ENCODE results near the gene FGD2.
A peak's percentile ranks its signal among the peaks of the same experiment; 100 is the strongest.

The FGD2 gene

DNA sequence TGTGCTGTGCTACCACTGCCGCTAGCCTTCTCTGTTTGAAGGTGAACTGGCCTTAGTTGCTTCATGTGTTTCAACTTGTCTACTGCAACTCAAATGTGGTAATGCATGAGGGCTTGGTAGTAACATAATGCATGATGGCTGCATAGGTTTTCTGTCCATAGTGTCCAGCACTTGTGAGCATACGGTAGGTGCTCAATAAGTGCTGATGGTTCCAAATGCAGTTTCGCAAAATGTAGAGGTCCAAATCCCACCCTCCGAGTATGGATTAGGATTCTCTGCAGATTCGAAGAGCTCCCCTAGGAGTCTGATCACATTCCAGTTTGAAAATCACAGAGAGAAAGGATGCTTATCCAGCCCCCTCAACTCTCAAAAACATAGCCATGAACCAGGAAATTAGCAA is 64.2 kb downstream of the FGD2 start:
- TF ChIP-seq, protein P1, sequence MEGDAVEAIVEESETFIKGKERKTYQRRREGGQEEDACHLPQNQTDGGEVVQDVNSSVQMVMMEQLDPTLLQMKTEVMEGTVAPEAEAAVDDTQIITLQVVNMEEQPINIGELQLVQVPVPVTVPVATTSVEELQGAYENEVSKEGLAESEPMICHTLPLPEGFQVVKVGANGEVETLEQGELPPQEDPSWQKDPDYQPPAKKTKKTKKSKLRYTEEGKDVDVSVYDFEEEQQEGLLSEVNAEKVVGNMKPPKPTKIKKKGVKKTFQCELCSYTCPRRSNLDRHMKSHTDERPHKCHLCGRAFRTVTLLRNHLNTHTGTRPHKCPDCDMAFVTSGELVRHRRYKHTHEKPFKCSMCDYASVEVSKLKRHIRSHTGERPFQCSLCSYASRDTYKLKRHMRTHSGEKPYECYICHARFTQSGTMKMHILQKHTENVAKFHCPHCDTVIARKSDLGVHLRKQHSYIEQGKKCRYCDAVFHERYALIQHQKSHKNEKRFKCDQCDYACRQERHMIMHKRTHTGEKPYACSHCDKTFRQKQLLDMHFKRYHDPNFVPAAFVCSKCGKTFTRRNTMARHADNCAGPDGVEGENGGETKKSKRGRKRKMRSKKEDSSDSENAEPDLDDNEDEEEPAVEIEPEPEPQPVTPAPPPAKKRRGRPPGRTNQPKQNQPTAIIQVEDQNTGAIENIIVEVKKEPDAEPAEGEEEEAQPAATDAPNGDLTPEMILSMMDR (IDR thresholded peaks at IDR 0.05; ENCODE audit: low read depth, low read length) = no peak
- DNase-seq (ENCODE audit: extremely low read depth, low read depth) = no peak

DNA sequence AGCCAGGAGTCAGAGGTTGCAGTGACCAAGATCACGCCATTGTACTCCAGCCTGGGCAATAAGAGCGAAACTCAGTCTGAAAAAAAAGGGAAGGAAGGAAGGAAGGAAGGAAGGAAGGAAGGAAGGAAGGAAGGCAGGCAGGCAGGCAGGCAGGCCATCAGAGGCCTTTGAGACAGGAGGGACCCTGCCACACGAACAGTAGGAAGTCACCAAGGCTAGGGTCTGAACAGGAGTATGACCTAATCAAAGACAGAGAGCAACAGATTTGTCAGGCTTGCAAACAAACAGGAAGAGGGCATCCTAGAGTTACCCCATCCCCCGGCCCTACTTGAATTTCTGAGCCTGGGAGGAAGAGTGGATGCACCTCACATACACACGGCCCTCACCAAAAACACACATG is 67.1 kb downstream of the FGD2 start:
- DNase-seq (ENCODE audit: extremely low read depth, low read depth) = no peak

DNA sequence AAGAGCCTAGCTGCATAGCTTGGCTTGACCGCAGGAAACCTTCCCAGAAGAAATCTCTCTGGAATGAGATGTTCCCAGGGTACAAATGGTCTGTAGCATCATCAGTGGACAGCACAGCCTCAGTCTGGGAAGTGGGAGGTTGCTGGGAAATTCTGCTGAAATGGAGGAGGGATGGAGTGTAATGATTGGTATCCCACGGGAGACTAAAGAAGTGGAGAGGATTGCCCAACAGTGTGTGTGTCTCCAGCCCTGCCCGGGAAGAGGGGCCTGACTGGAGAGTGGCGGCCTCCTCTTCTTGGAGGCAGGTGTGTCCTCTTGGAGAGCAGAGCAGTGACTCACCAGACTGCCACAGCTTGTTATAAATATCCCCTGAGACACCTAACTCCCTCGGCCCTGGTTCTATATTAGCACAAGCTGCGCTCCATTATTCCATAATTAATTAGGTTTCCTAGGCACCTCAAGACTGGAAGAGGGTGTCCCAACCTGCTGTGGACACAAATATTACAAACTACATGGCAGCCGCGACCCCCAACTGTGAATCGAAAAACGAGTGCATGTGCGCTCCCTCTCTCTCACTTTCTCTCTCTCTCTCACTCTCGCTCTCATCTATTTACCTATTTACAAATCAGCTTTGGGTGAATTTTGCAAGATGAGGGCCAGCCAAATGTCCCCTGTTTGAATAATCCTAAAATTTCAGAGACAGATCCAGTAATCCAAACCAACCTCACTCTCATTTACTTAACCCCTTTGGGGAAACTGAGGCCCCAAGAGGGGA is 68.8 kb downstream of the FGD2 start:
- TF ChIP-seq, protein P1 (IDR thresholded peaks at IDR 0.05; ENCODE audit: low read depth, low read length) = no peak
- no peak for DNase-seq (ENCODE audit: extremely low read depth, low read depth)

More for the DNA sequence above, 67.1 kb downstream of the FGD2 start:
- TF ChIP-seq, protein P1 (IDR thresholded peaks at IDR 0.05; ENCODE audit: low read depth, low read length) = no peak

DNA sequence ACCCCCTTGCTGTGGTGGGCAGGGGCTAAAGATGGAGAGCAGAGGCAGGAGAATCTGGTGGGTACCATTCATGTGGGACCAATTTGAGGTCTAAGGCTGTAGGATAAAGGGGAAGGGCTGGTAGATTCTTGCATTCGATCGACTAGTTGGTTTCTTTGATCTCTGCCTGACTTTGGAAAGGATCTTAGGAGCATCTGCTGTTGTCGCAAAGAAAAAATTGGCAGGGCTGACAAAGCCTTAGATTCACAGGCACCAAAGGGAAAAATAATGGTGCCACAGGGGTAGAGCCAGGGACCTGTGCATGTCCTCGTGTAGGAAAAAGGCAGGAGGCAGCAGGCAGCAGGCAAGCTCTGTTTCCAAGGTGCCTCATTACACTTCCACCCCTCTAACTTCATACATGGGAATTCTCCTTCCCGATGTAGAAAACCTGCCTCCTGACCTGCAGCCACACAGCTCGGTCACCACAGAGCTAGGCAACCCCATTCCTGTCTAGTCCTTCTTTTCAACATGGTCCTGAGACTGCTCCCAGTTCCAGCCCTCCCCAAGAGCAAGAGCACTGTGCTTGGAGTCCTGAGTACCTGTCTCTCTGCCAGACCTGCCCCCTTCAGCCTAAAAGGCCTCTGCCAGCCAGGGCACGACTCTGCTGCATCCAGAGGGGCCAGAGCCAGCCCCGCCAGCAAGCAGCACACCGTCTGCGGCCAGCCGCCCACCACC is 71.9 kb downstream of the FGD2 start:
- TF ChIP-seq, protein P1 (IDR thresholded peaks at IDR 0.05; ENCODE audit: low read depth, low read length) = no peak
- no peak for DNase-seq (ENCODE audit: extremely low read depth, low read depth)

DNA sequence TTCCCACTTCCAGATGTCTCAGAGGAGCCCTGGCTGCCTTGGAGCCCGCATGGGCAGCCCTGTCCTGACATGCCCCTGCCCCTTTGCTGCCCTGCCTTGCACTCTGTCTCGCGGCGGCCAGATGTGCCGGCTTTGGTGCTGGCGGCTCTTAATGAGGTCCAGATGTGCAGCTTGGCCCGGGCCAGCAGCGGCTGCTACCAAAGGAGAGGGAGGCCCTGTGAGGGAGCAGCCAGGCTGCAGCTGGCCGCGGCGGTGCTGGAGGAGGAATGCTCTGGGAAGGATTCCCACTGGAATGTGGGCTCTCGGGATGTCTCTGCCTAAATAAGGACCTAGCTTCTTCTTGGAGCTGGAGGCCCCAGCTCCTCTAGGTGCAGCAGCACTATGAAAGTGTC is 72.4 kb downstream of the FGD2 start:
- TF ChIP-seq, protein P1 (IDR thresholded peaks at IDR 0.05; ENCODE audit: low read depth, low read length) = no peak
- peak; percentile 96 for DNase-seq (ENCODE audit: extremely low read depth, low read depth)

Data from AG09319 (cell line).